ENCODE data around the gene RBBP4. TPM values are rescaled to one million over a fixed set of nuclear protein-coding genes. Genes with fewer than 3 reads are reported as not detected.

The RBBP4 gene
- total and polyA plus RNA-seq, 2 of the 8 experiments (the other 6 are each of a cell fraction or from before 2014, with no cell fraction given), result 147 to 397 TPM

- peak; percentile 65 for TF ChIP-seq CHD7 (IDR thresholded peaks at IDR 0.05; ENCODE audit: insufficient replicate concordance, low read length)
These were observed 8.6 kb upstream of the RBBP4 start (continued) for GRCh38 chr1:32642292-32642827.
